ENCODE measurements around the gene CD276.

Gene CD276

GRCh38 chr15:73681856-73682599 lies 2.2 kb upstream of the CD276 start:
- DNase-seq (ENCODE audit: extremely low read depth, insufficient read length): no peak
- TF ChIP-seq CTCF (IDR thresholded peaks at IDR 0.05; ENCODE audit: insufficient read depth, low read length, poor library complexity, severe bottlenecking): no peak
- Histone ChIP-seq H3K36me3 (ENCODE audit: control insufficient read depth, insufficient read depth, low read length) (no peaks in the 10 kb centered on the region), H3K27me3 (replicated peaks; ENCODE audit: control insufficient read depth, insufficient read depth, low read length) (peaks cover 2% of the 10 kb centered on the region), H3K4me3 (replicated peaks; ENCODE audit: low read depth, low read length) (no peak overlapping the region)

GRCh38 chr15:73682600-73683090 lies 1.5 kb upstream of the CD276 start:
- peaks cover 2% of the 10 kb centered on the region for H3K27me3 ChIP-seq (replicated peaks; ENCODE audit: control insufficient read depth, insufficient read depth, low read length)
- no peaks in the 10 kb centered on the region for H3K36me3 ChIP-seq (ENCODE audit: control insufficient read depth, insufficient read depth, low read length)
- no peak for DNase-seq (ENCODE audit: extremely low read depth, insufficient read length)
- no peak overlapping the region for H3K4me3 ChIP-seq (replicated peaks; ENCODE audit: low read depth, low read length)
- no peak for TF ChIP-seq CTCF (IDR thresholded peaks at IDR 0.05; ENCODE audit: insufficient read depth, low read length, poor library complexity, severe bottlenecking)

GRCh38 chr15:73683257-73683776 lies 866 bp upstream of the CD276 start:
- no peak overlapping the region for H3K4me3 ChIP-seq (replicated peaks; ENCODE audit: low read depth, low read length)
- no peaks in the 10 kb centered on the region for H3K36me3 ChIP-seq (ENCODE audit: control insufficient read depth, insufficient read depth, low read length)
- H3K27me3 ChIP-seq (replicated peaks; ENCODE audit: control insufficient read depth, insufficient read depth, low read length): peaks cover 2% of the 10 kb centered on the region
- no peak for DNase-seq (ENCODE audit: extremely low read depth, insufficient read length)
- TF ChIP-seq CTCF (IDR thresholded peaks at IDR 0.05; ENCODE audit: insufficient read depth, low read length, poor library complexity, severe bottlenecking): no peak

- Histone ChIP-seq H3K27me3 (replicated peaks; ENCODE audit: control insufficient read depth, insufficient read depth, low read length) (no peaks in the 10 kb centered on the region; the same call in none of the 2 replicates), H3K36me3 (ENCODE audit: control insufficient read depth, insufficient read depth, low read length) (no peaks in the 10 kb centered on the region), H3K4me3 (replicated peaks; ENCODE audit: low read depth, low read length) (peak overlapping the region; percentile 50)
- no peak for TF ChIP-seq CTCF (IDR thresholded peaks at IDR 0.05; ENCODE audit: insufficient read depth, low read length, poor library complexity, severe bottlenecking)
- no peak for DNase-seq (ENCODE audit: extremely low read depth, insufficient read length)
Observed at GRCh38 chr15:73684581-73685455, 635 bp downstream of the CD276 start.

GRCh38 chr15:73685981-73686380 lies 1.8 kb downstream of the CD276 start:
- TF ChIP-seq CTCF (IDR thresholded peaks at IDR 0.05; ENCODE audit: insufficient read depth, low read length, poor library complexity, severe bottlenecking): no peak
- Histone ChIP-seq H3K36me3 (ENCODE audit: control insufficient read depth, insufficient read depth, low read length) (no peaks in the 10 kb centered on the region), H3K4me3 (replicated peaks; ENCODE audit: low read depth, low read length) (no peak overlapping the region), H3K27me3 (replicated peaks; ENCODE audit: control insufficient read depth, insufficient read depth, low read length) (no peaks in the 10 kb centered on the region; the same call in none of the 2 replicates)
- no peak for DNase-seq (ENCODE audit: extremely low read depth, insufficient read length)
